Trophoblast cell (in vitro differentiated cells and primary cell): Measurements from ENCODE around the gene ZBTB21.

Experiments
- DNase-seq, 2 donors: peaks; one replicate each; pipeline ENCODE4 v3.0.0-alpha.2; 2016
- H2AFZ ChIP-seq: 2 replicates; pipeline ENCODE4 v1.6.1; 2013; ENCODE audit warnings: low read length, moderate library complexity, mild to moderate bottlenecking; ENCODE audit not compliant: insufficient read depth, poor library complexity
- H2AK5ac ChIP-seq: 2 replicates; pipeline ENCODE4 v1.6.1; 2013; ENCODE audit warnings: mild to moderate bottlenecking, low read length
- H2BK120ac ChIP-seq: 2 replicates; pipeline ENCODE4 v1.6.1; 2013; ENCODE audit warnings: low read length, mild to moderate bottlenecking, moderate library complexity; ENCODE audit not compliant: insufficient read depth, poor library complexity
- H2BK12ac ChIP-seq: 2 replicates; pipeline ENCODE4 v1.6.1; 2013; ENCODE audit warnings: mild to moderate bottlenecking, low read length, moderate library complexity
- H2BK5ac ChIP-seq: 2 replicates; pipeline ENCODE4 v1.6.1; 2013; ENCODE audit warnings: low read length, low read depth, moderate library complexity, mild to moderate bottlenecking; ENCODE audit not compliant: poor library complexity
- H3K14ac ChIP-seq: 2 replicates; pipeline ENCODE4 v1.6.1; 2013; ENCODE audit warnings: mild to moderate bottlenecking, low read length
- H3K18ac ChIP-seq: 2 replicates; pipeline ENCODE4 v1.6.1; 2013; ENCODE audit warnings: mild to moderate bottlenecking, low read length
- H3K23ac ChIP-seq: 2 replicates; pipeline ENCODE4 v1.6.1; 2013; ENCODE audit warnings: low read length
- H3K27ac ChIP-seq: 2 replicates; pipeline ENCODE4 v1.5.1; 2013; ENCODE audit warnings: low read depth, mild to moderate bottlenecking, inconsistent platforms, low read length, moderate library complexity
- H3K27me3 ChIP-seq: 2 replicates; pipeline ENCODE4 v1.6.1; 2013; ENCODE audit warnings: inconsistent platforms, mild to moderate bottlenecking, low read length, moderate library complexity; ENCODE audit not compliant: insufficient read depth
- H3K36me3 ChIP-seq, 2 experiments: 1 replicate in 1 of 2; 2 replicates in 1 of 2; pipeline ENCODE4 v1.6.1; 2013; ENCODE audit warnings: low read length in 2 of 2, mild to moderate bottlenecking in 2 of 2, moderate library complexity in 1 of 2; ENCODE audit not compliant: insufficient read depth in 2 of 2, control insufficient read depth in 1 of 2
- H3K4ac ChIP-seq: 2 replicates; pipeline ENCODE4 v1.6.1; 2013; ENCODE audit warnings: low read depth, mild to moderate bottlenecking, low read length, moderate library complexity
- H3K4me1 ChIP-seq, 2 experiments: 1 replicate in 1 of 2; 2 replicates in 1 of 2; pipeline ENCODE4 v1.6.1; 2013; ENCODE audit warnings: low read length in 2 of 2, mild to moderate bottlenecking in 2 of 2, moderate library complexity in 1 of 2; ENCODE audit not compliant: insufficient read depth in 2 of 2, control insufficient read depth in 1 of 2
- H3K4me2 ChIP-seq: 2 replicates; pipeline ENCODE4 v1.6.1; 2013; ENCODE audit warnings: inconsistent platforms, mild to moderate bottlenecking, low read length, moderate library complexity
- H3K4me3 ChIP-seq: 2 replicates; pipeline ENCODE4 v1.5.1; 2013; ENCODE audit warnings: mild to moderate bottlenecking, low read depth, low read length, inconsistent platforms
- H3K79me1 ChIP-seq: one replicate; pipeline ENCODE4 v1.6.1; 2013; ENCODE audit warnings: low read length
- H3K79me2 ChIP-seq: 2 replicates; pipeline ENCODE4 v1.6.1; 2013; ENCODE audit warnings: low read length, mild to moderate bottlenecking; ENCODE audit not compliant: control insufficient read depth, insufficient read depth, poor library complexity
- H3K9ac ChIP-seq: 2 replicates; pipeline ENCODE4 v1.6.1; 2013; ENCODE audit warnings: mild to moderate bottlenecking, low read length
- H3K9me3 ChIP-seq: 2 replicates; pipeline ENCODE4 v1.6.1; 2013; ENCODE audit warnings: low read depth, mild to moderate bottlenecking, control low read depth, inconsistent platforms, low read length; ENCODE audit not compliant: insufficient read depth
- H4K12ac ChIP-seq: 2 replicates; pipeline ENCODE4 v1.6.1; 2013; ENCODE audit warnings: low read depth, mild to moderate bottlenecking, low read length, moderate library complexity
- H4K8ac ChIP-seq: 2 replicates; pipeline ENCODE4 v1.6.1; 2013; ENCODE audit warnings: low read depth, mild to moderate bottlenecking, low read length, moderate library complexity
- H4K91ac ChIP-seq: one replicate; pipeline ENCODE4 v1.6.1; 2013; ENCODE audit warnings: low read depth, mild to moderate bottlenecking, low read length, moderate library complexity
- WGBS: extraction: QIAGEN DNeasy Blood & Tissue Kit; methylation state at CpG from one replicate; pipeline ENCODE4 v1.1.7; 2013; ENCODE audit warnings: missing lambda C conversion rate; ENCODE audit not compliant: insufficient read length, insufficient coverage; ENCODE audit errors: extremely low coverage; 5-methylcytosine and 5-hydroxymethylcytosine counted together

Gene ZBTB21

DNA sequence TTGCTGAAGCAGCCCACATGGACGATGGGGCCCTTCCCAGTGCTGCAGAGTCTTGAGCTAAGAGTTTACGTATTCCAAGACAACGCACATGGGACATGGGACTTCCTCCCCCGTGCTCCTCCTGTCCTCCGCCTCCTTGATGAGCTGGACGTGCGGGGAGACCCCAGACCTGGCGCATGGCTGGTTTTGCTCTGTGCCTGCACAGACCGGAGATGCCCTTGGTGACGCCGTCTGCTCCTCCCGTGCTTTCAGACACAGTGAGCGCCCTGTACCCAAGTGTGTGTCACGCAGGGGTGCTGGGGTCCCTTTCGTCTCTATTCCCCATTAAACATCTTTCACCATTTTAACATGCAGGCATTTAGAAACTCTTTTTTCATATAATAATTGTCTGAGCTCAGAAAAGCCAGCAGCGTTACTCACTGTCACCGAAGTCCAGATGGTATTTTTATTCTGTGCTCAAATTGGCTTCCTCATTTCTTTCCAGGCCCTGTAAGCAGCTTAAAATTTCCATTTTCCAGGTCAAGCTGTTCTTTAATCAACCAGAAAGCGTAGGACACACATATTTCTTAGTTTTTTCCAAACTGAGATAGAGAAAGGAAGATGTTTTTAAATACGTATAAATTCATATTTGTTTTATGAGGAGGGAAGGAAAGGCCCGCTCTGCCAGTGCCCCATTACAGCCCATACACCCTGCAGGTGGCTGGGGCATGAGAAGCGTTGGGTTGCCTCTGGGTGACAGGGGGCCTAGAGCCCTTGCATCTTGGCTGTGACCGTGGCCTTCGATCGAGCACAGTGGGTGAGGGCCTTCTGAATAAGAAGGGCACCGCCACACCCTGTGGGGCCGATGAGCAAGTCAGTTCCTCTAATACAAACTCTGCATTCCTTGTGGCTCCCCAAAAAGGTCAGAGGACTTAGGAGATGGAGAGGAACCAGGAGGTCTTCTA, 17.9 kb upstream of the ZBTB21 start:
- Histone ChIP-seq H3K9me3 (peaks cover 10% of the 10 kb centered on the region), H3K23ac (no peak overlapping the region), H3K79me1 (no peaks in the 10 kb centered on the region), H3K4me3 (no peak overlapping the region), H4K12ac (no peak overlapping the region), H2BK5ac (no peak overlapping the region), H4K91ac (no peak overlapping the region), H3K79me2 (no peaks in the 10 kb centered on the region), H2AK5ac (no peak overlapping the region), H4K8ac (no peak overlapping the region), H2BK12ac (no peak overlapping the region), H2AFZ (no peak overlapping the region), H3K14ac (no peak overlapping the region), H3K27me3 (no peaks in the 10 kb centered on the region), H3K4me2 (no peak overlapping the region), H3K18ac (no peak overlapping the region), H2BK120ac (no peak overlapping the region), H3K27ac (no peak overlapping the region), H3K4me1 (peaks cover 0 to 2% of the 10 kb centered on the region in 2 experiments), H3K36me3 (no peaks in the 10 kb centered on the region), H3K4ac (no peak overlapping the region), H3K9ac (no peak overlapping the region)
- no CpG with 5 or more reads among the region's 26 CpGs for WGBS
- DNase-seq, result no peak

DNA sequence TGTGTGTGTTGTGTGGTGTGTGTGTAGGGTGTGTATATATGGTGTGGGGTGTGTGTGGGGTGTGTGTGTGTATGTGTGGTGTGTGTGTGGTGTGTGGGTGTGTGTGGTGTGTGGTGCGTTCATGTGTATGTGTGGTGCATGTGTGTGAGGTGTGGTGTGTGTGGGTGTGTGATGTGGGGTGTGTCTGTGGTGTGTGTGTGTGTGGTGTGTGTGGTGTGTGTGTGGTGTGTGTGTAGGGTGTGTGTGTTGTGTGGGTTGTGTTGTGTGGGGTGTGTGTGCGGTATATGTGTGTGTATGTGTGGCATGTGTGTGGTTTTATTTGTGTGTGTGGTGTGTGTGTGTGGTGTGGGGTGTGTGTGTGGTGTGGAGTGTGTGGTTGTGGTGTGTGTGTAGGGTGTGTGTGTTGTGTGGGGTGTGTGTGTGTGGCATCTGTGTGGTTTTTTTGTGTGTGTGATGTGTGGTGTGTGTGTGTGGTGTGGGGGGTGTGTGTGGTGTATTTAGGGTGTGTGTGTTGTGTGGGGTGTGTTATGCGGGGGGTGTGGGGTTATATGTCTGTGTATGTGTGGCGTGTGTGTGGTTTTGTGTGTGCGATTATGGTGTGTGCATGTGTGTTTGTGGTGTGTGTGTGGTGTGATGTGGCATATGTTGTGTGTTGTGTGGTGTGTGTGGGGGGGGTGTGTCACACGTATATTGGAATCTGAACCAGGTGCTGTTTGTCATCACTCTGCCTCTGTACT, 17.1 kb upstream of the ZBTB21 start:
- no peak overlapping the region for H2AFZ ChIP-seq
- no peak overlapping the region for H2BK5ac ChIP-seq
- peaks cover 0 to 2% of the 10 kb centered on the region in 2 experiments for H3K4me1 ChIP-seq
- no peaks in the 10 kb centered on the region for H3K27me3 ChIP-seq
- H3K4ac ChIP-seq, result no peak overlapping the region
- H3K79me1 ChIP-seq, result no peaks in the 10 kb centered on the region
- no peak overlapping the region for H3K27ac ChIP-seq
- H4K91ac ChIP-seq, result no peak overlapping the region
- H3K4me3 ChIP-seq, result peak overlapping the region; percentile 50
- no peak overlapping the region for H2AK5ac ChIP-seq
- H4K8ac ChIP-seq, result no peak overlapping the region
- no peaks in the 10 kb centered on the region for H3K79me2 ChIP-seq
- H3K4me2 ChIP-seq, result no peak overlapping the region
- no peak overlapping the region for H3K14ac ChIP-seq
- no peak overlapping the region for H4K12ac ChIP-seq
- H3K23ac ChIP-seq, result peak overlapping the region; percentile 64
- no peak overlapping the region for H2BK12ac ChIP-seq
- peaks cover 10% of the 10 kb centered on the region for H3K9me3 ChIP-seq
- H2BK120ac ChIP-seq, result no peak overlapping the region
- H3K18ac ChIP-seq, result no peak overlapping the region
- no peaks in the 10 kb centered on the region for H3K36me3 ChIP-seq
- no peak for DNase-seq
- H3K9ac ChIP-seq, result no peak overlapping the region
- WGBS, result 100% methylated on average over 5 of the region's 6 CpGs

DNA sequence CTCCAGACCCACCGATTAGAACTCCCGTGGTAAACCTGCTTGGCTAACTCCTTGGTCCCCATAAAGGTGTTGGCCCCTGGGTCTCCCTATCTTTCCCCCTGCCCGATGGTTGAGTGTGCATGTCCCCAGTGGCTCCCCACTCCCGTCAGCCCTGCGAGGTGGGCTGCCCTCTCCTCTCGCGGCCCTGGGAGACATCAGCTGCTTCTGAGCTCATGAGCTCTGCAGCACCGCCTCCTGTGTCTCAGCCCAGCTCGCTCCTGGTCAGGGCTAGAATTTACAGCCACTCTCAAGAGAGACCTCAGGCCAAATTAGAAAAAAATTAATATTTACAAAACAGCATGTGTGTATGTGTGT, 15.9 kb upstream of the ZBTB21 start:
- no peak overlapping the region for H3K14ac ChIP-seq
- no peak overlapping the region for H2BK12ac ChIP-seq
- H3K36me3 ChIP-seq, result no peaks in the 10 kb centered on the region
- no peak overlapping the region for H4K8ac ChIP-seq
- H3K4me2 ChIP-seq, result no peak overlapping the region
- H3K9me3 ChIP-seq, result peaks cover 10% of the 10 kb centered on the region
- H3K79me2 ChIP-seq, result no peaks in the 10 kb centered on the region
- no peak overlapping the region for H3K9ac ChIP-seq
- H3K23ac ChIP-seq, result no peak overlapping the region
- no peak overlapping the region for H2AFZ ChIP-seq
- H3K4me1 ChIP-seq, result peaks cover 0 to 2% of the 10 kb centered on the region in 2 experiments
- H3K4me3 ChIP-seq, result peak overlapping the region; percentile 20
- no CpG with 5 or more reads among the region's 9 CpGs for WGBS
- no peak overlapping the region for H2BK5ac ChIP-seq
- H2BK120ac ChIP-seq, result no peak overlapping the region
- H3K27ac ChIP-seq, result no peak overlapping the region
- no peak overlapping the region for H2AK5ac ChIP-seq
- no peak overlapping the region for H4K12ac ChIP-seq
- no peaks in the 10 kb centered on the region for H3K79me1 ChIP-seq
- no peak overlapping the region for H4K91ac ChIP-seq
- no peaks in the 10 kb centered on the region for H3K27me3 ChIP-seq
- no peak overlapping the region for H3K4ac ChIP-seq
- no peak for DNase-seq
- H3K18ac ChIP-seq, result no peak overlapping the region

DNA sequence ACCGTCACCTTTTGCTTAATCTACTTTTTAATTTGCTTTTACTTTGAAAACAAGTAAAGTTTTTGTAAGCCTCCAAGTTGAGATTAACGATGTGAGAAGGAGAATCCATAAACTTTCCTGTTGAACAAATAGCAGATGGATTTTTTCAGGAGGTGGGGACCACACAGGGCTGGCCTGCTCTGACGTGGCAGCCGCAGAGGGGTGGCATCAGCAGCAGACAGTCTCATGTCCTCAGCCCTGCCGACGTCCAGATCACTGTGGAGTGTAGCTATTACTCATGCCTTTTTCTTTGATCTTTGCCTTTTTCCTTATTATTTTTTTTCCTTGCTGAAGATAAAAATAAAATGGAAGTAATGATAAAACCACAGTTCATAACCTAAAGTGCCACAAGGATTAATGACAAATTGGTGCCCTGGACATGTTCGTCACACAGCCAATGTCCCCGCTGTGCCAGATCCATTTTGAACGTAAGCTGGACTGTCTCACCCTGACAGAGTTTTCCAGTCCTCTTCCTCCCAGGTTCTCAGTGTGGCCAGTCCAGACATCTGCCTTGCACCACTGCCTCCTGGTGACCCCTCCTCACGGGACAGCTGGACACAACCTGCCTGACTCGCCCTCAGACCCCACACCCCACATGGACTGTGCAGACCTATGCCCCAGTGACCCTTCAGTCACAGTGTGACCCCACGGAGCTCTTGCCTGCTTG, 15.4 kb upstream of the ZBTB21 start:
- Histone ChIP-seq H4K91ac (no peak overlapping the region), H3K4me1 (peaks cover 0 to 2% of the 10 kb centered on the region in 2 experiments), H2AFZ (no peak overlapping the region), H3K23ac (no peak overlapping the region), H3K79me1 (no peaks in the 10 kb centered on the region), H3K4ac (no peak overlapping the region), H2BK12ac (no peak overlapping the region), H3K27me3 (no peaks in the 10 kb centered on the region), H3K36me3 (no peaks in the 10 kb centered on the region), H3K9me3 (peaks cover 10% of the 10 kb centered on the region), H2BK120ac (no peak overlapping the region), H4K8ac (no peak overlapping the region), H2BK5ac (no peak overlapping the region), H3K79me2 (no peaks in the 10 kb centered on the region), H4K12ac (no peak overlapping the region), H3K14ac (no peak overlapping the region), H3K27ac (no peak overlapping the region), H3K4me3 (peak overlapping the region; percentile 20), H3K9ac (no peak overlapping the region), H2AK5ac (no peak overlapping the region), H3K4me2 (no peak overlapping the region), H3K18ac (no peak overlapping the region)
- no CpG with 5 or more reads among the region's 12 CpGs for WGBS
- DNase-seq, result no peak
